Endothelial cell of umbilical vein (primary cell): ENCODE data around the gene KRTAP11-1. TPM values are rescaled to one million over a fixed set of nuclear protein-coding genes. Genes with fewer than 3 reads are reported as not detected.

Source experiments
- BruUV-seq: library from RNA; stranded (reverse); fragments of 400-500 nt; replicated peaks from 2 replicates; lab custom pipeline; 2021; lab: Mats Ljungman, UMichigan
- CTCF ChIA-PET: fragments of 300-600, 350-600 bp; sonication (Branson Sonifier 250); formaldehyde crosslinking; loops from one replicate; lab custom pipeline; 2021; ENCODE audit warnings: antibody characterized with exemption, inconsistent platforms; lab: Charles Lee
- POLR2A ChIA-PET: fragments of 300-600, 350-600 bp; sonication (Branson Sonifier 250); formaldehyde crosslinking; loops from one replicate; lab custom pipeline; 2021; ENCODE audit warnings: antibody characterized with exemption, inconsistent platforms; lab: Charles Lee
- DNase-seq: peaks from one replicate; pipeline ENCODE4 v3.0.0-alpha.2; 2011; ENCODE audit warnings: low read depth, low spot score
- FAIRE-seq: peaks from 2 replicates; lab custom pipeline; 2011; peaks lifted over from hg19 to GRCh38; lab: Jason Lieb, UNC
- H2AFZ ChIP-seq: 2 replicates; pipeline ENCODE4 v1.6.0; 2012; ENCODE audit warnings: low read depth, low read length, control low read depth, inconsistent platforms
- H3K27ac ChIP-seq: 2 replicates; pipeline ENCODE4 v1.5.1; 2011; ENCODE audit warnings: low read depth, mild to moderate bottlenecking, control low read depth, low read length, moderate library complexity; ENCODE audit not compliant: insufficient read depth
- H3K27me3 ChIP-seq, 2 experiments: 2 replicates each; pipeline versions ENCODE4 v1.6.0 to v1.6.1; 2011; ENCODE audit warnings: low read length in 2 of 2, mixed read lengths in 1 of 2; ENCODE audit not compliant: control insufficient read depth in 2 of 2, insufficient read depth in 2 of 2
- H3K36me3 ChIP-seq, 2 experiments: 2 replicates in 1 of 2; 3 replicates in 1 of 2; pipeline ENCODE4 v1.5.1; 2011; ENCODE audit warnings: low read length in 2 of 2, mild to moderate bottlenecking in 1 of 2, moderate library complexity in 1 of 2; ENCODE audit not compliant: control insufficient read depth in 2 of 2, insufficient read depth in 2 of 2; ENCODE audit errors: extremely low read depth in 1 of 2
- H3K4me1 ChIP-seq: 3 replicates; pipeline ENCODE4 v1.5.1; 2011; ENCODE audit warnings: mild to moderate bottlenecking, low read length; ENCODE audit not compliant: control insufficient read depth, insufficient read depth; ENCODE audit errors: extremely low read depth
- H3K4me2 ChIP-seq: 2 replicates; pipeline ENCODE4 v1.6.1; 2011; ENCODE audit warnings: low read length, control low read depth, mixed read lengths; ENCODE audit not compliant: insufficient read depth
- H3K4me3 ChIP-seq, 3 experiments: fragments of 200-600 bp in 1 of 3; sonication (generic), shearing (Covaris generic) in 1 of 3; replicated peaks in 1 of 3; 2 replicates each; pipeline ENCODE4 v1.5.1; 2011 to 2016; ENCODE audit warnings: control low read depth in 3 of 3, low read length in 3 of 3, mild to moderate bottlenecking in 2 of 3, inconsistent platforms in 1 of 3, low read depth in 1 of 3, moderate library complexity in 1 of 3; ENCODE audit not compliant: insufficient read depth in 1 of 3
- H3K79me2 ChIP-seq: 2 replicates; pipeline ENCODE4 v1.6.0; 2012; ENCODE audit warnings: low read length, inconsistent platforms; ENCODE audit not compliant: control insufficient read depth, insufficient read depth
- H3K9ac ChIP-seq: replicated peaks from 2 replicates; pipeline ENCODE3; 2011; ENCODE audit warnings: low read length, control low read depth; ENCODE audit not compliant: insufficient read depth; ENCODE audit errors: extremely low read depth
- H3K9me1 ChIP-seq: replicated peaks from 3 replicates; pipeline ENCODE4 v1.6.0; 2011; ENCODE audit warnings: mild to moderate bottlenecking, low read length; ENCODE audit not compliant: control insufficient read depth, insufficient read depth; ENCODE audit errors: extremely low read depth
- H3K9me3 ChIP-seq: replicated peaks from 2 replicates; pipeline ENCODE4 v1.5.1; 2012; ENCODE audit warnings: low read length, inconsistent platforms; ENCODE audit not compliant: control insufficient read depth, insufficient read depth
- H4K20me1 ChIP-seq: replicated peaks from 2 replicates; pipeline ENCODE3; 2011; ENCODE audit warnings: mild to moderate bottlenecking, low read length; ENCODE audit not compliant: control insufficient read depth, insufficient read depth; ENCODE audit errors: extremely low read depth
- CTCF ChIP-seq, 2 donors: IDR thresholded peaks; 1 replicate in 1 of 2; 2 replicates in 1 of 2; pipeline ENCODE4 v1.5.1; 2011; ENCODE audit warnings: low read length in 2 of 2, mild to moderate bottlenecking in 2 of 2, moderate library complexity in 2 of 2, control low read depth in 1 of 2, inconsistent platforms in 1 of 2, low read depth in 1 of 2; ENCODE audit not compliant: insufficient read depth in 1 of 2; ENCODE audit errors: extremely low read depth in 1 of 2
- EZH2 ChIP-seq: IDR thresholded peaks from 2 replicates; pipeline ENCODE4 v1.6.1; 2012; ENCODE audit warnings: borderline replicate concordance, low read depth, mild to moderate bottlenecking, moderate library complexity, low read length, inconsistent platforms; ENCODE audit not compliant: severe bottlenecking
- FOS ChIP-seq: IDR thresholded peaks from 2 replicates; pipeline ENCODE4 v1.6.1; 2011; ENCODE audit warnings: mild to moderate bottlenecking, low read length, moderate library complexity, borderline replicate concordance; ENCODE audit not compliant: insufficient read depth
- GATA2 ChIP-seq: IDR thresholded peaks from 2 replicates; pipeline ENCODE4 v1.7.0; 2011; ENCODE audit warnings: low read depth, mild to moderate bottlenecking, moderate library complexity, mixed read lengths, low read length; ENCODE audit not compliant: insufficient read length, insufficient read depth
- JUN ChIP-seq: IDR thresholded peaks from 2 replicates; pipeline ENCODE4 v1.6.1; 2011; ENCODE audit warnings: borderline replicate concordance, low read depth; ENCODE audit not compliant: insufficient read length, insufficient read depth
- MAX ChIP-seq: IDR thresholded peaks from 2 replicates; pipeline ENCODE4 v1.6.1; 2011; ENCODE audit not compliant: insufficient read depth, insufficient read length
- MYC ChIP-seq: IDR thresholded peaks from one replicate; pipeline ENCODE4 v1.6.1; 2011; ENCODE audit warnings: mild to moderate bottlenecking, low read depth, low read length
- POLR2A ChIP-seq: IDR thresholded peaks from 2 replicates; pipeline ENCODE4 v1.6.1; 2012; ENCODE audit warnings: low read depth, mild to moderate bottlenecking, control low read depth, low read length
- POLR2AphosphoS5 ChIP-seq: IDR thresholded peaks from 2 replicates; pipeline ENCODE4 v1.6.1; 2012; ENCODE audit warnings: low read depth, mild to moderate bottlenecking, control low read depth, low read length, moderate library complexity; ENCODE audit not compliant: insufficient read depth
- dilution Hi-C: fragments of 300-500 bp; cut with MboI; formaldehyde crosslinking; loops from one replicate; pipeline ENCODE4 v1.15.0; 2019; ENCODE audit warnings: low sequenced_read_pairs; ENCODE audit not compliant: extremely low pct_ligation_motif_present
- intact Hi-C: fragments of 100-400 bp; cut with micrococcal nuclease; formaldehyde crosslinking; loops from one replicate; pipeline ENCODE4 v1.10.0; 2022
- polyA plus RNA-seq, 4 experiments: library from polyadenylated mRNA; depleted of rRNA in 3 of 4; stranded (reverse) in 3 of 4; unstranded in 1 of 4; fragments of >200 nt; gene quantifications; 2 replicates each; pipeline versions ENCODE4 v1.2.1 to v1.2.3, GENCODE V29; 2011 to 2012; ENCODE audit warnings: missing spikeins in 1 of 4
- total RNA-seq: library from RNA; stranded (reverse); gene quantifications from 2 replicates; pipeline ENCODE4 v1.2.3, GENCODE V29; 2021

The KRTAP11-1 gene
- total and polyA plus RNA-seq, 2 donors (not counting 3 experiments of a cell fraction or from before 2014, with no cell fraction given): not detected

- no peak for TF ChIP-seq CTCF (IDR thresholded peaks at IDR 0.05; ENCODE audit: extremely low read depth in 1 of 2, insufficient read depth in 1 of 2, low read depth in 1 of 2, low read length in 2 of 2)
- TF ChIP-seq GATA2: no peak
- TF ChIP-seq MAX: no peak
- no peak for TF ChIP-seq FOS
- TF ChIP-seq POLR2A: no peak
- TF ChIP-seq MYC: no peak
- TF ChIP-seq EZH2: no peak
- no peak for TF ChIP-seq POLR2AphosphoS5
- TF ChIP-seq JUN: no peak
- H3K27me3 ChIP-seq: no peaks in the 10 kb centered on the region
- no peak overlapping the region for H3K4me3 ChIP-seq
- no peak overlapping the region for H3K27ac ChIP-seq
- BruUV-seq: no TSS peak
- ChIA-PET CTCF (no interaction called here), POLR2A (no interaction called here)
- DNase-seq (no peak), FAIRE-seq (no peak)
- intact Hi-C loops (no loop called here), dilution Hi-C loops (no loop called here)
- no peaks in the 10 kb centered on the region for H3K4me1 ChIP-seq
- H2AFZ ChIP-seq: no peak overlapping the region
- no peak overlapping the region for H3K4me2 ChIP-seq
- no peaks in the 10 kb centered on the region for H3K79me2 ChIP-seq
- H3K9ac ChIP-seq: no peak overlapping the region
- H3K36me3 ChIP-seq: no peaks in the 10 kb centered on the region
- peaks cover 5% of the 10 kb centered on the region for H3K9me3 ChIP-seq
- no peaks in the 10 kb centered on the region for H4K20me1 ChIP-seq
- H3K9me1 ChIP-seq: no peaks in the 10 kb centered on the region
Observed at GRCh38 chr21:30838536-30838935, 42.8 kb downstream of the KRTAP11-1 start.
